ENCODE data around the gene GPR137B.

Gene GPR137B

GRCh38 chr1:236137285-236137852, 5.0 kb upstream of the GPR137B start:
- peak; percentile 59 for TF ChIP-seq CTCF (IDR thresholded peaks at IDR 0.05; ENCODE audit: low read depth, low read length, missing control alignments)
- no peak overlapping the region for H3K4me3 ChIP-seq (ENCODE audit: low read depth, low read length)
- DNase-seq (ENCODE audit: low read depth): no peak

GRCh38 chr1:236139495-236139894, 2.8 kb upstream of the GPR137B start:
- no peak for TF ChIP-seq CTCF (IDR thresholded peaks at IDR 0.05; ENCODE audit: low read depth, low read length, missing control alignments)
- H3K4me3 ChIP-seq (ENCODE audit: low read depth, low read length): no peak overlapping the region
- no peak for DNase-seq (ENCODE audit: low read depth)

- peak overlapping the region; percentile 49; the same call in 1 of the 2 replicates for H3K4me3 ChIP-seq (ENCODE audit: low read depth, low read length)
- TF ChIP-seq CTCF (IDR thresholded peaks at IDR 0.05; ENCODE audit: low read depth, low read length, missing control alignments): no peak
- no peak for DNase-seq (ENCODE audit: low read depth)
Observed at GRCh38 chr1:236140705-236141446, 1.5 kb upstream of the GPR137B start.

GRCh38 chr1:236141447-236142252, 689 bp upstream of the GPR137B start:
- no peak for TF ChIP-seq CTCF (IDR thresholded peaks at IDR 0.05; ENCODE audit: low read depth, low read length, missing control alignments)
- no peak for DNase-seq (ENCODE audit: low read depth)

GRCh38 chr1:236143104-236143948, 987 bp downstream of the GPR137B start:
- TF ChIP-seq CTCF (IDR thresholded peaks at IDR 0.05; ENCODE audit: low read depth, low read length, missing control alignments): no peak
- peak overlapping the region; percentile 82 for H3K4me3 ChIP-seq (ENCODE audit: low read depth, low read length)
- DNase-seq (ENCODE audit: low read depth): no peak

More at GRCh38 chr1:236141447-236142252, 689 bp upstream of the GPR137B start:
- H3K4me3 ChIP-seq (ENCODE audit: low read depth, low read length): peak overlapping the region; percentile 49

GRCh38 chr1:236144033-236144432, 1.7 kb downstream of the GPR137B start:
- H3K4me3 ChIP-seq (ENCODE audit: low read depth, low read length): peak overlapping the region; percentile 82
- TF ChIP-seq CTCF (IDR thresholded peaks at IDR 0.05; ENCODE audit: low read depth, low read length, missing control alignments): no peak
- no peak for DNase-seq (ENCODE audit: low read depth)
